Brain microvascular endothelial cell (primary cell): Measurements from ENCODE around the gene CCN2.
A peak's percentile ranks its signal among the peaks of the same experiment; 100 is the strongest.

Experiments used
- DNase-seq: peaks from one replicate; pipeline ENCODE4 v3.0.0-alpha.2; 2020
- H3K27ac ChIP-seq: fragments of 250-450 bp; sonication (Bioruptor Pico); 2 replicates; pipeline ENCODE4 v1.5.1; 2020; ENCODE audit warnings: mild to moderate bottlenecking, moderate library complexity
- H3K27me3 ChIP-seq: fragments of 250-450 bp; sonication (Bioruptor Pico); replicated peaks from 2 replicates; pipeline ENCODE4 v1.5.1; 2020; ENCODE audit warnings: mild to moderate bottlenecking
- H3K36me3 ChIP-seq: fragments of 250-450 bp; sonication (Bioruptor Pico); replicated peaks from 2 replicates; pipeline ENCODE4 v1.5.1; 2020; ENCODE audit warnings: mild to moderate bottlenecking
- H3K4me3 ChIP-seq: 2 replicates; pipeline ENCODE4 v1.5.1; 2011; ENCODE audit warnings: low read depth, mild to moderate bottlenecking, control low read depth, low read length, moderate library complexity
- CTCF ChIP-seq: IDR thresholded peaks from 2 replicates; pipeline ENCODE4 v1.5.1; 2011; ENCODE audit warnings: low read depth, mild to moderate bottlenecking, moderate library complexity, low read length, control low read depth, inconsistent platforms; ENCODE audit errors: missing control alignments
- in situ Hi-C: cut with HindIII; loops from 2 replicates; pipeline ENCODE4 v1.10.0; 2017; ENCODE audit warnings: low sequenced_read_pairs, low pct_ligation_motif_present

The CCN2 gene

DNA sequence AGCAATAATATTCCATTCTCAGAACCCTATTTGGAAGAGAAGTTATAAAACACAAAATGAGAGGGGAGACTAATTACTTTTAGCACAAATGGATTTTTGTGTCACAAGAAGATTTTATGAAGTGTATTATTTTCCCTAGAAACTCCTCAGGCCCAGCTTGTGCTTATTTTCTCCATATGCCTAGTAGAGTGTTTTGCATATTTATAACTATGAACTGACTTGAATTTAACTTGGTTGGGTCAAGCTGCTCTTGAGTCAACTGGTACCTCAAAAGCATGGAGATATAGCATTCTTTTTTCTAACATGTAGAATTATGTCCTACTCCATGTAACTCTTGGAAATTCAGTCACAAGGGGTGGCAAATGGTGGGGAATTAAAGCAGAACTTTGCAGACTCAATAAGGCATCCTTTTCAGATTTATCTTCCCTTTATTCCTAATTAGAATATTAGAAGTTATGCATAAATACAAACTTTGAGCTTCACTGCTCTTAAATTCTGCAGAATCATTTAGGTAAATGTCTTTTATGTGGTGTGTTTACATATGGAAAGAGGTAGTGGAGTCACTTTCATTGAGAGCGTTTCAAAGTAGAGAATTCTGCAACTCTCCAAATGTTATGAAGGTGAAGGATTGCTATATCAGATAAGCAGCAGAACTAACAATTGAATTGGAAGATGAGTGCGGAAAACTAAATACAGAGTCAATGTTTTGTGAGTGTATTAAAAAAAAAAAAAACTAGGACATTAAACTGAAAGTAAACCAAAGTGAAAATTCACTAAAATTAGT lies 19.1 kb upstream of the CCN2 start:
- H3K27me3 ChIP-seq = no peaks in the 10 kb centered on the region
- in situ Hi-C loops = no loop called here
- H3K27ac ChIP-seq = no peak overlapping the region
- TF ChIP-seq CTCF = no peak
- no peak overlapping the region for H3K4me3 ChIP-seq
- DNase-seq = no peak
- H3K36me3 ChIP-seq = no peaks in the 10 kb centered on the region

GRCh38 chr6:131968656-131969055 lies 17.5 kb upstream of the CCN2 start:
- DNase-seq = no peak
- Histone ChIP-seq H3K4me3 (no peak overlapping the region), H3K27ac (no peak overlapping the region), H3K36me3 (no peaks in the 10 kb centered on the region), H3K27me3 (no peaks in the 10 kb centered on the region)
- no peak for TF ChIP-seq CTCF
- in situ Hi-C loops = no loop called here

DNA sequence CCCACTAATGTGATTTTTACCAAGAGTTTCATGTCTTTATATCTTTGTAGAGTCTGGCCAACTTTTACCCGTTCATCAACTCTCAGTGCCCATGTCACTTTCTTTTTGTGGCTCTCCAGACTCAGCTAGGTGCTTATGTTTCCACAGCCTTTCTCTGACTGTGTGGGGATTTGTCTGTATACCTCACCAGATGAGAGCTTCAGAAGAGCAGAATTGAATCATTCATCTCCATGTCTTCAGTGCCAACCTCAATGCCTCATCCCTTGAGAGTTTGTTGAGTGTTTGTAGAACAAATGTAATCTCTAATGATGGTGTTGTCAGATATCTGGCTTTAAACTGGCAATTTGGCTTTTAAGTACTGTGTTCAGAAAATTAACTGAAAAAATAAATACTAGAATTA lies 16.8 kb upstream of the CCN2 start:
- no peaks in the 10 kb centered on the region for H3K36me3 ChIP-seq
- TF ChIP-seq CTCF = no peak
- no peaks in the 10 kb centered on the region for H3K27me3 ChIP-seq
- DNase-seq = no peak
- in situ Hi-C loops = no loop called here
- H3K4me3 ChIP-seq = no peak overlapping the region
- no peak overlapping the region for H3K27ac ChIP-seq

DNA sequence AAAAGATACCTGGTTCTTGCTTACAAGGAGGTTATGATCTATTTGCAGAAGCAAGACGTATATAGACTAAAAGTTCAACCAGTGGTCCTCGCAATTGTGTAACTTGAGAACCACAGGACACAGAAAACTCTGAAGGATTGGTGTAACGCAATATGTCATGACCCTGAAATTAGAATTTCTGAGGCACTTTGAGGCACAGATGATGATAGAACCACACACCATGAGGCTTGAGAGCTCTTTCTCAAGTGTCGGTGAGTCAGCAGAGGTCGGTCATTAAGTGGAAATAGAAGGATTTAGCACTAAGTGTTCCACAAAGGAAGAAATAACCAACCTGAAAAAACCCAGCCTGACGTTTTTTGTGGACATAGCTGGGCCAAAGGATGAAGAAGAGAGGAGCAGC lies 15.3 kb upstream of the CCN2 start:
- in situ Hi-C loops = no loop called here
- Histone ChIP-seq H3K36me3 (no peaks in the 10 kb centered on the region), H3K4me3 (no peak overlapping the region), H3K27me3 (no peaks in the 10 kb centered on the region), H3K27ac (peak overlapping the region; percentile 54)
- peak; percentile 75 for DNase-seq
- TF ChIP-seq CTCF = no peak

GRCh38 chr6:131963063-131963462 lies 11.9 kb upstream of the CCN2 start:
- in situ Hi-C loops = no loop called here
- H3K27me3 ChIP-seq = no peaks in the 10 kb centered on the region
- no peak overlapping the region for H3K27ac ChIP-seq
- no peaks in the 10 kb centered on the region for H3K36me3 ChIP-seq
- TF ChIP-seq CTCF = no peak
- no peak for DNase-seq
- H3K4me3 ChIP-seq = no peak overlapping the region
